Measurements from ENCODE around the gene GGNBP2.

The GGNBP2 gene

DNA sequence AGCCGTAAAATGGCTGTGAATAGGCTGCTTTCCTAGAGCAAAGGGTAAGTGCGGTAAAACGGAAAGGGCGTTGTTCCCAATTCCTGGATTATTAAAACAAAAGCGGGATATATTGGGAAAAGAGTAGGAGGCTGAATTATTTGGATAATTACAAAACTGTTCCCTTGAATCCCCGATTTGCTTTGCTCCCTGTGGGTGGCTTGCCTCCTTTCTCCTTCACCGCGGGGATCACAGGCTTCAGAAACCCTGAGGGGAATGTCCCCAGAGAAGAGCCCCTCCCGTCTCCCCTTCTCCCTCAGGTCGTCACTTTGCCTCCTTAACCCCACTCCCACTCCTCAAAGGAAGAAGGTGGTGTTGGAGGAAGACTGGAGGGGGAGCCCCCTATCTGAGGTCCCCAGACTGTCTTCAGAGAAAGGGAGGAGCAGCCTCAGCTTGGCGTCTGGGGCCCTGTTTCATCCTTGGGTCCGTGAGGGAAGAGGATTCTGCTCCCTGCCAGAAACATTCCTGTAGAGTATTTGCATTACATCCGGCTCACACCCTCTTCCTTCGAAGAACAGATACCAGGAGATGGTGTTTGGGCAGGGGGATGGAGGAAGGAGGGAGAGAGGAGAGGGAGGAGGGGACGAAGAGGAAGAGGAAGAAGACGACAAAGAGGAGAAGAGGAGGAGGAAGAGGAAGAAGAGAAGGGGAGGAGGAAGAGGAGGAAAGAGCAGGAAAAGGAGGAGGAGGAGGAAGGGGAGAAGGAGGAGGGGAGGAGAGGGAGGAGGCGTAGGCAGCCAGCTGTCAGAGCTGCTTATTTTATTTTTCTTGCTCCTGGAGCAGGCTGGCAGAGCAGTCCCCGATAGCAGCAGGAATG lies 88.4 kb downstream of the GGNBP2 start:
- DNase-seq (ENCODE audit: low read depth): no peak

All from activated T-cell treated with anti-CD3 and anti-CD28 coated beads for 24 hours (primary cell).